Activated CD8-positive, alpha-beta memory T cell treated with anti-CD3 and anti-CD28 coated beads for 4 hours (primary cell): ENCODE results near the gene DIAPH1.
A peak's percentile ranks its signal among the peaks of the same experiment; 100 is the strongest.

Source experiments
- DNase-seq, 2 donors: peaks; one replicate each; pipeline ENCODE4 v3.0.0-alpha.2; 2020; ENCODE audit warnings: low read depth in 2 of 2

Gene DIAPH1

GRCh38 chr5:141560725-141561483, 57.9 kb downstream of the DIAPH1 start:
- DNase-seq: no peak

- no peak for DNase-seq
Measured at GRCh38 chr5:141560151-141560550, 58.6 kb downstream of the DIAPH1 start.

DNA sequence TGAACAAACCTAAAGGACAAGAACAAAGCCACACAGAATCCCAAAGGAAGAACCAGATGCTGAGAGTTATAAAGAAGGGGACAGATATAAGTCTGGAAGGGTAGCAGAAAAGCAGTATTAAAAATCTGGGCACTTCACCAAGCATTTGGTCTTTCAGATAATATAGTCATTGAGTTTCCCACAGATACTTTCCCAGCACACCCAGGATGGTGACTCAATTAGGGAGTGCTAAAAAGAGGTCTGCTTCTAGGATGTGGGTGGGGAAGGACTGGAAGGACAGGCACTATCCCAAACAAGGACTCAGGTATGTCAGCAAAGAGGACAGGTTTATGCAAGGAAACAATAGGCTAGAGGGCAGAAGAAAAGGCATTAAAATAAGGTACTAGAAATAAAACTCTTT, 59.3 kb downstream of the DIAPH1 start:
- DNase-seq: no peak

GRCh38 chr5:141558150-141558549, 60.6 kb downstream of the DIAPH1 start:
- DNase-seq: no peak

- DNase-seq: peak; percentile 39 to 53
Measured at GRCh38 chr5:141557681-141558136, 61.1 kb downstream of the DIAPH1 start.

DNA sequence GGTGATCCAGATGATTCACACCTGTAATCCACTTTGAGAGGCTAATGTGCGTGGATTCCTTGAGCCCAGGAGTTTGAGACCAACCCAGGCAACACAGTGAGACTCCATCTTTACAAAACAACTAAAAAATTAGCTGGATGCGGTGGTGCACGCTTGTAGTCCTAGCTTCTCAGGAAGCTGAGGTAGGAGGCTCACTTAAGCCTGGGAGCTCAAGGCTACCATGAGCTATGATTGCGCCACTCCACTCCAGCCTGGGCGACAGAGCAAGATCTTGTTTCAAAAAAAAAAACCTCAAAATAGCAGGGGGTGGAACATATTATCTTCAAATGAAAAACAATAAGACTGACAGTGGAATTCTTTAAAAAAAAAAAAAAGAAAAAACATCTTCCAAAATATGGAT, 70.9 kb downstream of the DIAPH1 start:
- DNase-seq: no peak

GRCh38 chr5:141547488-141547887, 71.3 kb downstream of the DIAPH1 start:
- DNase-seq: no peak

- DNase-seq: no peak
Measured at GRCh38 chr5:141543053-141543452, 75.7 kb downstream of the DIAPH1 start.

- no peak for DNase-seq
Measured at GRCh38 chr5:141534492-141535213, 84.1 kb downstream of the DIAPH1 start.

DNA sequence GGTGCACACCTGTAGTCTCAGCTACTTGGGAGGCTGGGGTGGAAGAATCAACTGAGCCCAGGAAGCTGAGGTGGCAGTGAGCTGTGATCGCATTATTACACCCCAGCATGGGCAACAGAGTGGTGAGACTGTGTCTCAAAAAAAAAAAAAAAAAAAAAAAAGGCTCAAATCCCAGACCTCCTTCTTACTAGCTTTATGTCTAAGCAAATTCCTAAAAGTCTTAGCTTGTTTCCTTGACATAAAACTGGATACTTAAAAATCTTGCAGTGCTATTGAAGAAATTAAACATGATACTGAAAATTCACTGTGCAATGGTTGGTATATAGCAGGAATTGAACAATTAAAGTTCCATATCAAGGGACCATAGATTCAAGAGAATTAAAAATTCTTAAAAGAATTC, 84.9 kb downstream of the DIAPH1 start:
- DNase-seq: no peak

GRCh38 chr5:141532726-141533125, 86.1 kb downstream of the DIAPH1 start:
- no peak for DNase-seq

DNA sequence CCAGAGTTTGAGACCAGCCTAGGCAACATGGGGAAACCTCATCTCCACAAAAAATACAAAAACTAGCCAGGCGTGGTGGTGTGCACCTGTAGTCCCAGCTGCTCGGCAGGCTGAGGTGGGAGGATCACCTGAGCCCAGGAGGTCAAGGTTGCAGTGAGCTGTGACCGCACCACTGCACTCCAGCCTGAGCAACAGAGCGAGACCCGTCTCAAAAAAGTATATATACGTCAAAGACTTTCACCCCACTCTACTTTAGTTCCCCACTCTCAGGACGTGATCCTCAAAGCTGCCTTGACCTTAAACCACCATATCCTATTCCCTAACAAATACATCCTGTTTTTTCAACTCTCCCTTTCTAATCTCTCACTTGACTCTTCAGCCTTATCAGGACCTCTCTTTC, 88.9 kb downstream of the DIAPH1 start:
- no peak for DNase-seq

- no peak for DNase-seq
Measured at GRCh38 chr5:141529002-141529401, 89.8 kb downstream of the DIAPH1 start.

GRCh38 chr5:141528291-141528984, 90.4 kb downstream of the DIAPH1 start:
- no peak for DNase-seq

- no peak for DNase-seq
Measured at GRCh38 chr5:141527426-141527825, 91.4 kb downstream of the DIAPH1 start.

- no peak for DNase-seq
Measured at GRCh38 chr5:141525653-141526052, 93.1 kb downstream of the DIAPH1 start.

DNA sequence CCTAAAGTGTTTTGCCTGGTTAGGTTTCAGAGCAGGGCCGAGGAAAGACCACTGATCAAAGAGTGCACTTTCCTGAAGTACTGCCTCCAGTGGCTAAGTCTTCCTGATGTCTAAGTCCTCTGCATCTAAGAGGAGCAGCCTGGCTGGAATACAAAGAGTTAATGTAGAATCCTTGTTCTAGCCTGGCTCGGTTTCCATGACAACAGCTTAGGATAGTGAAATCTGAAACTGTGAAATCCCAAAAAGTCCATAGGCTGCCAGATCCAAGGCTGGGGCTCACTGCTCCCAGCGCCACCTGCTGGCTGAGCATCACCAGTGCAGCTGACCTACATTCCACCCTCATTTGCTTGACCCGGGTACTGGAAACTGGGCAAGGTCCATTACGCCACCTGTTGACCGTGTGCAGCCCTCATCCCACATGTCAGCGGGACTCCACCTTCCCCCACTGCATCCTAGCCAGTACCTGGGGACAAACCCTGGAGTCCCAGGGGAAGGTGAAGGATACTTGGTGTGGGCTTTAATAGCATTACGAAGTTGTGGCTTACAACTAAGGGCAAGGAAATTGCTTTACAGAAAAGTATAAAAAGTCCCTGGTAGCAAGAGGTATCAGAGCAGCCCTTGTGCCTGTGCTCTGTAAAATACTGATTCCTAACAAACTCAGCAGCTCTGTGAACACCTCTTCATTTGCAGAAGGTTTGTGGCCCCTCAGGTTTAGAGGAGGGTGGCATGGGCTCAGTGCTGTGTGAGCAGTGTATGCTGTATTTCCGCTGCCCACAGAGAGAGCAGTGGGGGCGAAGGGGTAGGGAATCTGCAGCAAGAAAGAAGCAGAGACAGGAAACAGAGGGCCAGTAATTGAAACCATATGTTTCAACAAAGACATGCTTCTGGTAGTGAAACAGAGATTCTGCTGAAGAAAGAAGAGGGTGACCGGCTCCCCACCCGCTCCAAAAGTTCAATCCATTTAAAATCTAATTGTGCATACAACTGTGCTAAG, 93.9 kb downstream of the DIAPH1 start:
- DNase-seq: peak in 1 of 2 donors; percentile 14

- DNase-seq: no peak
Measured at GRCh38 chr5:141523991-141524390, 94.8 kb downstream of the DIAPH1 start.

DNA sequence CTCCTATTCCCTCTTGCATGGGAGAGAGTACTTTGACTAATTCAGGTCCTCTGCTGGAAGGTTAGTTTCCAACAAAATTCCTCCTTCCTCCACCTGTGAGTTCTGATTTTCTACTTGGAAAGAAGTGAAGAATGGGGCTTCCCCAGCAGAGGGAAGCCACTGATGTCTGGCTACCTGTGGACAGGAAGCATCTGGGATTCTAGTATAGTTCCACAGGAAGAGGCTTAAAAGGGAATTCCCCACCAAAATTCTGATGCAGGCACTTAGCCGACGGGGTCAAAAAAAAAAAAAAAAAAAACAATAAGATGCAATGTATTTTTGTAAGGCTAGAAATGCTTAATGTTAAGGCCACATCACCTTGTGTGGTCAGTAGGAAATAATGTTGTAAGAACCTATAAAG, 96.5 kb downstream of the DIAPH1 start:
- no peak for DNase-seq

DNA sequence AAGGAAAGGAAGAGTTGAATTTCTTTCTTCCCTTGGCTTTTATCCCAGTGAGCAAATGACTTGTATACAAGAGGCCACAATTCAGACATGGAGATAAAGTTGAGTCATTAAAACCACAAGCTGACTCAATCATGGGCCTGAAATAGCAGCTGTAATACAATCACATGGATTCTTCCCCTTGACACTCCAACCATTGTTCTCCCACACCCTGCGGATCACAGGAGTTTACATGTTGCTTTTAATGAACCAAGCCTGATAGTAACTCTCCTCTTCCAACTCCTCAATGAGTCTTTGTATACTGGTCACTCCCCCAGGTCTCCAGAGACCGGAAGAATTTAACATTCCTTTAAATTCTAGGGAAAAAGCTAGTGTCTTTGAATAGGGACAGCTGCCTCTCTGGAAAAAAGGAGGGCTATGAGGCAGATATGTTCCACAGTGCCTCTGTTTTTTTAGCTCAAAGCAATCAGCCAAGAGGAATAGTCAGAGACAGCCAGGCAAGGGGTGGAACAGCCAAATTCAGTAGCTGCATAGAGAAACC, 97.5 kb downstream of the DIAPH1 start:
- DNase-seq: no peak
